Colon (tissue), 2 donors: ENCODE data around the gene GTF2F2.

Experiments
- FAIRE-seq: peaks from 2 replicates; lab custom pipeline; 2012; peaks lifted over from hg19 to GRCh38; lab: Jason Lieb, UNC
- donor health status: control.
- donor health status: control.

Gene GTF2F2

DNA sequence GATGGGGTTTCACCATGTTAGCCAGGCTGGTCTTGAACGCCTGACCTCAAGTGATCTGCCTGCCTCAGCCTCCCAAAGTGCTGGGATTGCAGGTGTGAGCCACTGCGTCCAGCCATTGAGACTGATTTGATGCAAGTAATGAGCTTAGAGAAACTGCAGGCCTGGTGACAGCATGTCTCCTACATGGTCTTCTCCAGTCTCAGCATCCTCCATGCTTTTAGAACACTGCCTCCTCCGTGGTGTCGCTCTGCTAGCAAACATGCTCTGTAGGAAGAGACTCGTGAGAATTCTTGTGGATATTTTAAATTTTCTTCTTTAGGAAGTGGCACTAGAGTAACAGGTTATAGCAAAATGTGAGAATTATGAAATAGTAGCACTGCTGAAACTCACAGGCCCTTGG lies 183.6 kb downstream of the GTF2F2 start:
- FAIRE-seq: no peak

- no peak for FAIRE-seq
Measured at GRCh38 chr13:45305079-45305478, 184.8 kb downstream of the GTF2F2 start.

- no peak for FAIRE-seq
Measured at GRCh38 chr13:45306966-45307365, 186.7 kb downstream of the GTF2F2 start.

DNA sequence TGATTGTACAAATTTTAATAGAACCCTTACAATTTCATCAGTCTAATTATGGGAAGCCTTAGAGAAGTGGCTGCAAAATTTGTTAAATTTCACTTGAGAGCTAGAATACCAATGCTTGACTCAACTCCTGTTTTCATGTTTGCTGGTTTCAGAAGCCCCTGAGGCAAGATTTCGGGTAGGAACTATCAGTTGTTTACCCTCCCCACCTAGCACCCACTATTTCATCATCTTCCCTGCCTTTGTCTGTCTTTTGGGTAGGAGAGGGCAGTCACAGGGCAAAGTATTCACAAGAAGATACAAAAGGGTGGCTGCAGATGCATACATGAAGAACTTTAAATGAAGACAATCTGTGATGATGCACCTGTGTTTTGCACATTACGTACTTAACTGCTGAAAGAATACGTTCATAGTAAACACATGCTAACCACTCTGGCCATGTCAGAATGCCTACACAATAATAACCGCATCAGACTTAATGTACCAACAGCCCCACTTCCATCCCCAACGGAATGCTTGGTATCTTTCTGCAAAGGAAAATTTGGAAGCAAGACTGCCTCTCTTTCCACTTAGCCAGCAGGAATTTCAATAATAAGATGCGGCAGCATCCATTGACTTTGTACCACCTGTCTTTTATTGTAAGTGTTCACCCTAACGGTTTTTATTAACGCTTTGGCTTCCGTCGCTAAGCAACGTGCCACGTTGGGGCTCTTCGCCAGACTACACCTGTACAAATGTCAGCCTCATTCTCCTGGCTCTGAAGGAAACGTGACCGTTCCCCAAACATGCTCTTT lies 190.2 kb downstream of the GTF2F2 start:
- no peak for FAIRE-seq

DNA sequence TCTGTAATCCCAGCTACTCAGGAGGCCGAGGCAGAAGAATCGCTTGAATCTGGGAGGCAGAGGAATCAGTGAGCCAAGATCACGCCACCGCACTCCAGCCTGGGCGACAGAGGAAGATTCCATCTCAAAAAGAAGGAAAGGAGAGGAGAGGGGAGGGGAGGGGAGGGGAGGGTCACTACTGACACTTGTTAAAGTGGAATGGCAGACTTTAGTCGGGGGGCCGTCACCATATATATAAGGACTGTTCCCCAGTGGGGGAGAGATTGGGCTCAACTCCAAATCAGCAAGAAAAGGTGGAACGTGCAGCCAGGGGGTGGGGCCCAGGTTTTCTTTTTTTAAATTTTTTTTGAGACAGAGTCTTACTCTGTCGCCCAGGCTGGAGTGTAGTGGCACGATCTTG lies 194.5 kb downstream of the GTF2F2 start:
- no peak for FAIRE-seq

- no peak for FAIRE-seq
Measured at GRCh38 chr13:45315520-45316167, 195.3 kb downstream of the GTF2F2 start.

GRCh38 chr13:45316338-45316737 lies 196.0 kb downstream of the GTF2F2 start:
- no peak for FAIRE-seq

- no peak for FAIRE-seq
Measured at GRCh38 chr13:45316996-45317395, 196.7 kb downstream of the GTF2F2 start.

DNA sequence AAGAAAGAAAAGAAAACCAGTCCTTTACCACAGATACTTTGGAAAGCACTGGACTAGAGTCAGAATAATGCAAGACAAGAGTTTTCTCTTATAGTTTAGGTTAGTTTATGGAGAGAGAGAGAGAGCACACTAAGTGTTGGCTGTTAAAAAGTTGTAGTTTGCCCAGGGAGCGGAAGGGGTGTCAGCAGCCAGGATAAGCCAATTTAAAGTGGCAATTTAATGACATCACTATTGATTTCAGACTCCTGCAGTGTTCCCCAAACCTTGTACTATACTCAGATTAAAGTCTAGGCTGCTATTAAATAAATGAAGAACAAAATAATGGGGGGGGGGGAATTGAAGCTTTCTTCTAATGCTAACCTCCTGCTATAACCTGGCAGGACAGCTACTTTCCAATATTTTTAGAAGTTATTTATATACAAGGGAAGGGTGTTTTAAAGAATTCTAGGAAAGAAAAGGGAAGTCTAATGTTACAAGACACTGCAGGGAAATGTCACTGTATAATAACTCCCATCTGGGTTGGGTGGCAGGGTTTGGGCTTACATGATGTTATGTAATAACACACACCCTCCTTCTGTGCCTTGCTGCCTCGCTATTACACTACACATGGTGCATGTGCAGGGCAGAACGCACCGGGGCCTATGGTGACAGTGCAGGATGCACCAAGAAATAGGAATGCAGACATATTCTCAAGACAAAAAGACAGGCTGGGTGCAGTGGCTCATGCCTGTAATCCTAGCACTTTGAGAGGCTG lies 200.7 kb downstream of the GTF2F2 start:
- FAIRE-seq: no peak

- no peak for FAIRE-seq
Measured at GRCh38 chr13:45325806-45326205, 205.5 kb downstream of the GTF2F2 start.

- no peak for FAIRE-seq
Measured at GRCh38 chr13:45327253-45327955, 207.1 kb downstream of the GTF2F2 start.

- FAIRE-seq: no peak
Measured at GRCh38 chr13:45328661-45329111, 208.4 kb downstream of the GTF2F2 start.

DNA sequence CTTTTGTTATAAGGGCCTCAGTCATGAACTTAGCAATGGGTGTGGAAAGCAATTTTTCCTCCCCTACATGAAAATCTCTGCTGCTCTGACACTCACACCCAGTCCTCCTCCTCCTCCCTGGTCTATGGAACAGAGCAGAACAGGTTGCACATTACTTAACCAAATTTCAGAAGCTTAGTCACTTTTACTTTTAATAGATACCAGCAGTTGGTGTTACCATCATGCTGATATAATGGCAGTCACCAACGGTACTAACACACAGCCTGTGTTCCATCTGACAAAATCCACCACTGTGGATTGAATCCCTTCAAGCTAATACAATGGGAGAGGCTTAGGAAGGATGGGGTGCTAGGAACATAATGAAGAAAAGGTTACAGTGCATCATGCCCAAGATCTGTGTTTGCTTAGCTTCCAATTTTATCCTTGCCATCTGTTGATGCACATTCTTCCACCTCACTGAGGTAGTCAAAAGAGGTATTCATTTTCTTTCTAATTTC lies 210.9 kb downstream of the GTF2F2 start:
- no peak for FAIRE-seq

GRCh38 chr13:45331692-45332035 lies 211.4 kb downstream of the GTF2F2 start:
- FAIRE-seq: no peak

GRCh38 chr13:45332036-45332830 lies 211.9 kb downstream of the GTF2F2 start:
- FAIRE-seq: no peak

- no peak for FAIRE-seq
Measured at GRCh38 chr13:45332831-45333219, 212.5 kb downstream of the GTF2F2 start.

- FAIRE-seq: no peak
Measured at GRCh38 chr13:45333251-45333976, 213.1 kb downstream of the GTF2F2 start.
